WTC11 (cell line): Measurements from ENCODE around the gene SYT13. TPM values are rescaled to one million over a fixed set of nuclear protein-coding genes. Genes with fewer than 3 reads are reported as not detected.

Source experiments
- ATAC-seq: fragments of 200-7000 bp; cut with Tn5 transposase; 2 replicates; pipeline ENCODE4 v1.10.0; 2021; ENCODE audit warnings: mild to moderate bottlenecking, moderate library complexity
- CTCF ChIA-PET: fragments of 300-600 bp; sonication (Branson Sonifier 250); formaldehyde crosslinking; loops from one replicate; lab custom pipeline; 2021; ENCODE audit warnings: antibody characterized with exemption; lab: Charles Lee
- POLR2A ChIA-PET: fragments of 350-600 bp; sonication (Branson Sonifier 250); formaldehyde crosslinking; loops from one replicate; lab custom pipeline; 2021; ENCODE audit warnings: antibody characterized with exemption; lab: Charles Lee
- DNase-seq: peaks from one replicate; pipeline ENCODE4 v3.0.0; 2021; ENCODE audit warnings: low spot score
- H3K27ac Mint-ChIP-seq: 2 replicates; pipeline ENCODE4 v1.8.0; 2021; ENCODE audit warnings: mixed read lengths
- H3K27me3 Mint-ChIP-seq: 2 replicates; pipeline ENCODE4 v1.8.0; 2021; ENCODE audit warnings: low read depth, mild to moderate bottlenecking, moderate library complexity, mixed read lengths
- H3K36me3 Mint-ChIP-seq: 2 replicates; pipeline ENCODE4 v1.8.0; 2021; ENCODE audit warnings: mixed read lengths
- H3K4me1 Mint-ChIP-seq: 2 replicates; pipeline ENCODE4 v1.8.0; 2022; ENCODE audit warnings: mixed read lengths
- H3K4me3 Mint-ChIP-seq: 2 replicates; pipeline ENCODE4 v1.8.0; 2021; ENCODE audit warnings: mild to moderate bottlenecking, moderate library complexity, mixed read lengths
- H3K9me3 Mint-ChIP-seq: 2 replicates; pipeline ENCODE4 v1.8.0; 2021; ENCODE audit warnings: mixed read lengths
- AFF4 ChIP-seq: sonication (generic); formaldehyde crosslinking; IDR thresholded peaks from 2 replicates; pipeline ENCODE4 v1.8.1; 2023; ENCODE audit warnings: mild to moderate bottlenecking, missing genetic modification reagents, borderline replicate concordance
- ATF3 ChIP-seq: sonication (generic); formaldehyde crosslinking; conservative IDR thresholded peaks from 2 replicates; pipeline ENCODE4 v1.8.1; 2022; ENCODE audit warnings: mild to moderate bottlenecking, missing genetic modification reagents
- CBFB ChIP-seq: sonication (generic); formaldehyde crosslinking; IDR thresholded peaks from 2 replicates; pipeline ENCODE4 v1.8.1; 2022; ENCODE audit warnings: mild to moderate bottlenecking, low read depth, missing genetic modification reagents
- CTCF ChIP-seq: fragments of 200-600 bp; IDR thresholded peaks from 2 replicates; pipeline ENCODE4 v1.8.0; 2022; ENCODE audit warnings: antibody characterized with exemption
- E2F5 ChIP-seq: sonication (generic); formaldehyde crosslinking; IDR thresholded peaks from 2 replicates; pipeline ENCODE4 v1.8.1; 2022; ENCODE audit warnings: mild to moderate bottlenecking, moderate library complexity, missing genetic modification reagents
- ELF4 ChIP-seq: sonication (generic); formaldehyde crosslinking; IDR thresholded peaks from 2 replicates; pipeline ENCODE4 v1.8.1; 2022; ENCODE audit warnings: low read depth, mild to moderate bottlenecking, moderate library complexity, missing genetic modification reagents
- ESRRA ChIP-seq: sonication (generic); formaldehyde crosslinking; IDR thresholded peaks from 2 replicates; pipeline ENCODE4 v1.8.1; 2022; ENCODE audit warnings: mild to moderate bottlenecking, missing genetic modification reagents, borderline replicate concordance
- FOXP4 ChIP-seq: sonication (generic); formaldehyde crosslinking; IDR thresholded peaks from 2 replicates; pipeline ENCODE4 v1.8.0; 2022; ENCODE audit warnings: mild to moderate bottlenecking, missing genetic modification reagents
- GTF2I ChIP-seq: fragments of 250-450 bp; sonication (Bioruptor Pico); conservative IDR thresholded peaks from 2 replicates; pipeline ENCODE4 v1.4.0; 2021; ENCODE audit warnings: mild to moderate bottlenecking
- HMGXB4 ChIP-seq: sonication (generic); formaldehyde crosslinking; IDR thresholded peaks from 2 replicates; pipeline ENCODE4 v1.8.1; 2023; ENCODE audit warnings: mild to moderate bottlenecking, moderate library complexity, missing genetic modification reagents
- NFATC4 ChIP-seq: fragments of 250-450 bp; sonication (Bioruptor Pico); IDR thresholded peaks from 2 replicates; pipeline ENCODE4 v1.9.0; 2021; ENCODE audit warnings: mild to moderate bottlenecking
- NR1H2 ChIP-seq: sonication (generic); formaldehyde crosslinking; IDR thresholded peaks from 2 replicates; pipeline ENCODE4 v1.9.0; 2021; ENCODE audit warnings: mild to moderate bottlenecking, moderate library complexity, missing genetic modification reagents
- RELA ChIP-seq: sonication (generic); formaldehyde crosslinking; IDR thresholded peaks from 2 replicates; pipeline ENCODE4 v1.8.1; 2022; ENCODE audit warnings: missing genetic modification reagents, mild to moderate bottlenecking, borderline replicate concordance
- SOX15 ChIP-seq: fragments of 250-450 bp; sonication (Bioruptor Pico); IDR thresholded peaks from 2 replicates; pipeline ENCODE4 v1.9.0; 2021; ENCODE audit warnings: mild to moderate bottlenecking
- SP1 ChIP-seq: sonication (generic); formaldehyde crosslinking; conservative IDR thresholded peaks from 2 replicates; pipeline ENCODE4 v1.8.1; 2022; ENCODE audit warnings: missing genetic modification reagents
- TEAD4 ChIP-seq: sonication (generic); formaldehyde crosslinking; IDR thresholded peaks from 2 replicates; pipeline ENCODE4 v1.8.0; 2022; ENCODE audit warnings: mild to moderate bottlenecking, missing genetic modification reagents
- ZNF281 ChIP-seq: sonication (generic); formaldehyde crosslinking; IDR thresholded peaks from 2 replicates; pipeline ENCODE4 v1.8.0; 2023; ENCODE audit warnings: mild to moderate bottlenecking, missing genetic modification reagents
- total RNA-seq: library from RNA; stranded (reverse); gene quantifications from 3 replicates; pipeline ENCODE4 v1.2.3, GENCODE V29; 2021

SYT13 gene
- total RNA-seq, 1 experiment from 2014 or later: 10.8 TPM

- no peak for ATAC-seq
- H3K36me3 Mint-ChIP-seq: no peaks in the 10 kb centered on the region
- POLR2A ChIA-PET: no interaction called here
- H3K27ac Mint-ChIP-seq: no peak overlapping the region
- peaks cover 9% of the 10 kb centered on the region for H3K27me3 Mint-ChIP-seq
- H3K9me3 Mint-ChIP-seq: peaks cover 4% of the 10 kb centered on the region; the same call in 1 of the 2 replicates
- CTCF ChIA-PET: no interaction called here
- no peak for DNase-seq
- no peak overlapping the region for H3K4me3 Mint-ChIP-seq
- TF ChIP-seq GTF2I (CRISPR knock-in tag) (no peak), RELA (CRISPR knock-in tag) (no peak), AFF4 (CRISPR knock-in tag) (no peak), ZNF281 (CRISPR knock-in tag) (no peak), ATF3 (CRISPR knock-in tag) (no peak), TEAD4 (no peak), SP1 (CRISPR knock-in tag) (no peak), NFATC4 (CRISPR knock-in tag) (no peak), NR1H2 (CRISPR knock-in tag) (no peak), CTCF (no peak), ESRRA (CRISPR knock-in tag) (no peak)
- TF ChIP-seq, all 79 proteins: peak for 0
- no peaks in the 10 kb centered on the region for H3K4me1 Mint-ChIP-seq
These were observed 11.9 kb downstream of the SYT13 start for GRCh38 chr11:45274206-45274605.

GRCh38 chr11:45273509-45273908 is 12.6 kb downstream of the SYT13 start:
- DNase-seq (no peak), ATAC-seq (no peak)
- no peak overlapping the region for H3K4me3 Mint-ChIP-seq
- TF ChIP-seq CBFB (CRISPR knock-in tag): no peak
- no peak for TF ChIP-seq E2F5 (CRISPR knock-in tag)
- no peak for TF ChIP-seq SOX15 (CRISPR knock-in tag)
- TF ChIP-seq GTF2I (CRISPR knock-in tag): no peak
- no peak for TF ChIP-seq AFF4 (CRISPR knock-in tag)
- no peak for TF ChIP-seq ELF4 (CRISPR knock-in tag)
- no peak for TF ChIP-seq HMGXB4 (CRISPR knock-in tag)
- no peak for TF ChIP-seq SP1 (CRISPR knock-in tag)
- no peak for TF ChIP-seq FOXP4

More at GRCh38 chr11:45273509-45273908, 12.6 kb downstream of the SYT13 start:
- Mint-ChIP-seq H3K9me3 (peaks cover 4% of the 10 kb centered on the region; the same call in 1 of the 2 replicates), H3K27me3 (peaks cover 12% of the 10 kb centered on the region), H3K4me1 (no peaks in the 10 kb centered on the region), H3K36me3 (no peaks in the 10 kb centered on the region), H3K27ac (no peak overlapping the region)
- ChIA-PET POLR2A (no interaction called here), CTCF (interaction anchor here (0.8 kb wide), 1 partner anchor 21 kb away, joined by 3 read pairs; no protein-coding TSS in a partner anchor)
